Skin epidermis (tissue), 12 donors: ENCODE measurements around the gene ELMO2.
A peak's percentile ranks its signal among the peaks of the same experiment; 100 is the strongest.

Source experiments
- H3K27ac ChIP-seq, 21 experiments: fragments of 200-600 bp; sonication (generic) in 11 of 21; one replicate each; pipeline ENCODE4 v1.5.0; 2020; ENCODE audit warnings: mild to moderate bottlenecking in 3 of 21, inconsistent platforms in 2 of 21, moderate library complexity in 2 of 21
- H3K4me3 ChIP-seq, 7 experiments: fragments of 200-600 bp; sonication (generic) in 2 of 7; one replicate each; pipeline ENCODE4 v1.5.0; 2020; ENCODE audit warnings: inconsistent platforms in 2 of 7, mild to moderate bottlenecking in 2 of 7, moderate library complexity in 1 of 7

ELMO2 gene

GRCh38 chr20:46317685-46318177 lies 88.7 kb downstream of the ELMO2 start:
- H3K27ac ChIP-seq: peak overlapping the region in 1 of 21 experiments; percentile 6
- H3K4me3 ChIP-seq: no peak overlapping the region

- Histone ChIP-seq H3K27ac (peak overlapping the region in 1 of 21 experiments; percentile 6), H3K4me3 (no peak overlapping the region)
Measured at GRCh38 chr20:46316984-46317684, 89.3 kb downstream of the ELMO2 start.
